Muscle of arm (tissue), 12 donors: ENCODE measurements around the gene UMODL1. TPM values are rescaled to one million over a fixed set of nuclear protein-coding genes. Genes with fewer than 3 reads are reported as not detected.
A peak's percentile ranks its signal among the peaks of the same experiment; 100 is the strongest.

Experiments used
- DNase-seq: peaks from one replicate; pipeline ENCODE4 v3.0.0-alpha.2; 2013
- polyA plus RNA-seq, 12 donors: library from polyadenylated mRNA; unstranded; fragments of 120-200 nt; gene quantifications; one replicate each; pipeline ENCODE4 v1.2.1, GENCODE V29; 2013; ENCODE audit not compliant: insufficient read length in 12 of 12

Gene UMODL1
- polyA plus RNA-seq, 12 donors, result 0.12 TPM; not detected in 11

- DNase-seq, result no peak
Observed at GRCh38 chr21:42096566-42096965, 25.4 kb downstream of the UMODL1 start.

- DNase-seq, result no peak
Observed at GRCh38 chr21:42097274-42097673, 26.2 kb downstream of the UMODL1 start.

GRCh38 chr21:42097860-42098454 lies 26.8 kb downstream of the UMODL1 start:
- DNase-seq, result no peak

- DNase-seq, result no peak
Observed at GRCh38 chr21:42098957-42099505, 27.9 kb downstream of the UMODL1 start.

- DNase-seq, result no peak
Observed at GRCh38 chr21:42101246-42101645, 30.1 kb downstream of the UMODL1 start.

GRCh38 chr21:42102076-42102475 lies 31.0 kb downstream of the UMODL1 start:
- no peak for DNase-seq

- no peak for DNase-seq
Observed at GRCh38 chr21:42102526-42102925, 31.4 kb downstream of the UMODL1 start.

- DNase-seq, result no peak
Observed at GRCh38 chr21:42102991-42103390, 31.9 kb downstream of the UMODL1 start.

- DNase-seq, result no peak
Observed at GRCh38 chr21:42103843-42104242, 32.7 kb downstream of the UMODL1 start.

GRCh38 chr21:42105476-42106315 lies 34.6 kb downstream of the UMODL1 start:
- DNase-seq, result no peak

GRCh38 chr21:42106425-42106824 lies 35.3 kb downstream of the UMODL1 start:
- no peak for DNase-seq

GRCh38 chr21:42107177-42107880 lies 36.2 kb downstream of the UMODL1 start:
- DNase-seq, result no peak

- peak; percentile 41 for DNase-seq
Observed at GRCh38 chr21:42107881-42108553, 36.9 kb downstream of the UMODL1 start.

- no peak for DNase-seq
Observed at GRCh38 chr21:42108554-42109340, 37.6 kb downstream of the UMODL1 start.

GRCh38 chr21:42109473-42109872 lies 38.4 kb downstream of the UMODL1 start:
- no peak for DNase-seq

- DNase-seq, result no peak
Observed at GRCh38 chr21:42109873-42110525, 38.9 kb downstream of the UMODL1 start.

- no peak for DNase-seq
Observed at GRCh38 chr21:42110691-42111469, 39.8 kb downstream of the UMODL1 start.

- no peak for DNase-seq
Observed at GRCh38 chr21:42111470-42111743, 40.3 kb downstream of the UMODL1 start.

- DNase-seq, result no peak
Observed at GRCh38 chr21:42111811-42112210, 40.7 kb downstream of the UMODL1 start.

- DNase-seq, result no peak
Observed at GRCh38 chr21:42112238-42112637, 41.1 kb downstream of the UMODL1 start.
